Measurements from ENCODE around the gene LCK. TPM values are rescaled to one million over a fixed set of nuclear protein-coding genes. Genes with fewer than 3 reads are reported as not detected.
"Not testable (repeated sequence)": the region's sequence is repeated elsewhere in the genome, so short reads cannot be mapped to it uniquely, and the experiment has no call there.

Gene LCK
- polyA plus RNA-seq, 1 experiment: 0.11 TPM

- no peak for TF ChIP-seq CTCF (IDR thresholded peaks at IDR 0.05; ENCODE audit: insufficient read depth, low read depth, low read length)
- no peak overlapping the region for H3K4me3 ChIP-seq (ENCODE audit: low read depth, low read length)
- DNase-seq (ENCODE audit: low read depth): no peak
- H3K36me3 ChIP-seq (ENCODE audit: control insufficient read depth, insufficient read depth, low read length): no peaks in the 10 kb centered on the region
- CTCF ChIA-PET: no interaction called here
- H3K27me3 ChIP-seq (ENCODE audit: control insufficient read depth, insufficient read depth, low read length): peaks cover 22% of the 10 kb centered on the region
- POLR2A ChIA-PET: no interaction called here
Measured at GRCh38 chr1:32274646-32275340, 23.7 kb downstream of the LCK start.

GRCh38 chr1:32275424-32275823 is 24.4 kb downstream of the LCK start:
- CTCF ChIA-PET: no interaction called here
- no peak for TF ChIP-seq CTCF (IDR thresholded peaks at IDR 0.05; ENCODE audit: insufficient read depth, low read depth, low read length)

GRCh38 chr1:32276032-32276782 is 25.1 kb downstream of the LCK start:
- no peak for TF ChIP-seq CTCF (IDR thresholded peaks at IDR 0.05; ENCODE audit: insufficient read depth, low read depth, low read length)
- peaks cover 22% of the 10 kb centered on the region for H3K27me3 ChIP-seq (ENCODE audit: control insufficient read depth, insufficient read depth, low read length)
- ChIA-PET CTCF (no interaction called here), POLR2A (no interaction called here)
- H3K4me3 ChIP-seq (ENCODE audit: low read depth, low read length): no peak overlapping the region
- no peak for DNase-seq (ENCODE audit: low read depth)
- no peaks in the 10 kb centered on the region for H3K36me3 ChIP-seq (ENCODE audit: control insufficient read depth, insufficient read depth, low read length)

More at GRCh38 chr1:32275424-32275823, 24.4 kb downstream of the LCK start:
- Histone ChIP-seq H3K27me3 (ENCODE audit: control insufficient read depth, insufficient read depth, low read length) (peaks cover 22% of the 10 kb centered on the region), H3K36me3 (ENCODE audit: control insufficient read depth, insufficient read depth, low read length) (no peaks in the 10 kb centered on the region), H3K4me3 (ENCODE audit: low read depth, low read length) (no peak overlapping the region)
- DNase-seq (ENCODE audit: low read depth): no peak
- POLR2A ChIA-PET: no interaction called here

GRCh38 chr1:32284777-32285176 is 33.7 kb downstream of the LCK start:
- H3K4me3 ChIP-seq (ENCODE audit: low read depth, low read length); POLR2A ChIA-PET; DNase-seq (ENCODE audit: low read depth); H3K36me3 ChIP-seq (ENCODE audit: control insufficient read depth, insufficient read depth, low read length); CTCF ChIA-PET; H3K27me3 ChIP-seq (ENCODE audit: control insufficient read depth, insufficient read depth, low read length): not testable (repeated sequence)

- no peak for DNase-seq (ENCODE audit: low read depth)
Measured at GRCh38 chr1:32285658-32286057, 34.6 kb downstream of the LCK start.

More at GRCh38 chr1:32285658-32286057, 34.6 kb downstream of the LCK start:
- no peak for TF ChIP-seq CTCF (IDR thresholded peaks at IDR 0.05; ENCODE audit: insufficient read depth, low read depth, low read length)
- Histone ChIP-seq H3K4me3 (ENCODE audit: low read depth, low read length) (no peak overlapping the region), H3K27me3 (ENCODE audit: control insufficient read depth, insufficient read depth, low read length) (no peaks in the 10 kb centered on the region), H3K36me3 (ENCODE audit: control insufficient read depth, insufficient read depth, low read length) (no peaks in the 10 kb centered on the region)
- ChIA-PET CTCF (no interaction called here), POLR2A (no interaction called here)

All from BJ (cell line).